Omental fat pad (tissue), 4 donors: ENCODE results near the gene ANAPC2. TPM values are rescaled to one million over a fixed set of nuclear protein-coding genes. Genes with fewer than 3 reads are reported as not detected.
A peak's percentile ranks its signal among the peaks of the same experiment; 100 is the strongest.
"Not testable (repeated sequence)": the region's sequence is repeated elsewhere in the genome, so short reads cannot be mapped to it uniquely, and the experiment has no call there.

Source experiments
- ATAC-seq: fragments of 150-250 bp; one replicate; pipeline ENCODE4 v1.9.1; 2016; ENCODE audit warnings: mild to moderate bottlenecking, moderate library complexity; ENCODE audit not compliant: low FRiP score
- DNase-seq: peaks from one replicate; pipeline ENCODE4 v3.0.0-alpha.2; 2019; ENCODE audit warnings: low spot score
- CTCF ChIP-seq, 3 donors: fragments of 450-650 bp; IDR thresholded peaks; one replicate each; pipeline ENCODE4 v1.5.1; 2016 to 2017; ENCODE audit warnings: antibody characterized with exemption in 3 of 3, mild to moderate bottlenecking in 3 of 3, moderate library complexity in 2 of 3
- total RNA-seq, 4 donors: library from RNA; depleted of rRNA; stranded (reverse); fragments of >200 nt; gene quantifications; one replicate each; pipeline ENCODE4 v1.1.0, GENCODE V29; 2016

ANAPC2 gene
- total RNA-seq, 4 donors from 2014 or later = 17.4 to 38.8 (median 22.8) TPM

GRCh38 chr9:137136261-137136880 lies 52.0 kb downstream of the ANAPC2 start:
- no peak for DNase-seq
- no peak for TF ChIP-seq CTCF (IDR thresholded peaks at IDR 0.05)
- ATAC-seq = peak; percentile 6

GRCh38 chr9:137135154-137135553 lies 53.2 kb downstream of the ANAPC2 start:
- not testable (repeated sequence) for ATAC-seq, DNase-seq

GRCh38 chr9:137134191-137134590 lies 54.2 kb downstream of the ANAPC2 start:
- no peak for DNase-seq
- TF ChIP-seq CTCF (IDR thresholded peaks at IDR 0.05) = no peak
- no peak for ATAC-seq

- ATAC-seq = no peak
- DNase-seq = no peak
- TF ChIP-seq CTCF (IDR thresholded peaks at IDR 0.05) = no peak
Observed at GRCh38 chr9:137130176-137130755, 58.1 kb downstream of the ANAPC2 start.

- DNase-seq = peak; percentile 40
- ATAC-seq = peak; percentile 98
- TF ChIP-seq CTCF (IDR thresholded peaks at IDR 0.05) = no peak
Observed at GRCh38 chr9:137129456-137130175, 58.7 kb downstream of the ANAPC2 start.

GRCh38 chr9:137128862-137129455 lies 59.4 kb downstream of the ANAPC2 start:
- ATAC-seq (peak; percentile 33), DNase-seq (no peak)
- TF ChIP-seq CTCF (IDR thresholded peaks at IDR 0.05) = no peak

GRCh38 chr9:137128158-137128861 lies 60.0 kb downstream of the ANAPC2 start:
- ATAC-seq (no peak), DNase-seq (no peak)
- no peak for TF ChIP-seq CTCF (IDR thresholded peaks at IDR 0.05)
